Lower leg skin (tissue), 3 donors: ENCODE results near the gene ABCA13.

Experiments used
- CTCF ChIP-seq, 3 donors: fragments of 450-650 bp; IDR thresholded peaks; one replicate each; pipeline ENCODE4 v1.5.1; 2016; ENCODE audit warnings: antibody characterized with exemption in 3 of 3, mild to moderate bottlenecking in 3 of 3, moderate library complexity in 2 of 3
- POLR2A ChIP-seq, 2 donors: fragments of 450-650 bp; IDR thresholded peaks; one replicate each; pipeline ENCODE4 v1.6.1; 2016 to 2017; ENCODE audit warnings: antibody characterized with exemption in 2 of 2, mild to moderate bottlenecking in 1 of 2, moderate library complexity in 1 of 2

- TF ChIP-seq CTCF (IDR thresholded peaks at IDR 0.05) (no peak), POLR2A (IDR thresholded peaks at IDR 0.05) (no peak)
These were observed 193.8 kb downstream of the ABCA13 start for GRCh38 chr7:48365010-48365409.
